ENCODE results near the gene NUP98.
"Not testable (repeated sequence)": the region's sequence is repeated elsewhere in the genome, so short reads cannot be mapped to it uniquely, and the experiment has no call there.

- TF ChIP-seq CTCF (IDR thresholded peaks at IDR 0.05; ENCODE audit: low read depth, low read length, missing input control); SP1 (IDR thresholded peaks at IDR 0.05); EGR1 (IDR thresholded peaks at IDR 0.05; ENCODE audit: low read depth in 2 of 2); YY1 (IDR thresholded peaks at IDR 0.05); RAD21 (IDR thresholded peaks at IDR 0.05); JUND (IDR thresholded peaks at IDR 0.05); ATF3 (IDR thresholded peaks at IDR 0.05); GABPA (IDR thresholded peaks at IDR 0.05 in 1 of 2, conservative IDR thresholded peaks at IDR 0.05 in 1 of 2); TAF1 (conservative IDR thresholded peaks at IDR 0.05); ZBTB33 (IDR thresholded peaks at IDR 0.05); REST (IDR thresholded peaks at IDR 0.05); FOXA1 (IDR thresholded peaks at IDR 0.05); MAX (IDR thresholded peaks at IDR 0.05); RXRA (IDR thresholded peaks at IDR 0.05): not testable (repeated sequence)
Measured at GRCh38 chr11:3794387-3794786, 3.0 kb downstream of the NUP98 start.
